ENCODE data around the gene ATP11B. TPM values are rescaled to one million over a fixed set of nuclear protein-coding genes. Genes with fewer than 3 reads are reported as not detected.
A peak's percentile ranks its signal among the peaks of the same experiment; 100 is the strongest.

Gene ATP11B
- total and polyA plus RNA-seq, 9 of the 15 experiments (the other 6 are each of a cell fraction or from before 2014, with no cell fraction given): 11.9 to 68.7 (median 41.8) TPM

DNA sequence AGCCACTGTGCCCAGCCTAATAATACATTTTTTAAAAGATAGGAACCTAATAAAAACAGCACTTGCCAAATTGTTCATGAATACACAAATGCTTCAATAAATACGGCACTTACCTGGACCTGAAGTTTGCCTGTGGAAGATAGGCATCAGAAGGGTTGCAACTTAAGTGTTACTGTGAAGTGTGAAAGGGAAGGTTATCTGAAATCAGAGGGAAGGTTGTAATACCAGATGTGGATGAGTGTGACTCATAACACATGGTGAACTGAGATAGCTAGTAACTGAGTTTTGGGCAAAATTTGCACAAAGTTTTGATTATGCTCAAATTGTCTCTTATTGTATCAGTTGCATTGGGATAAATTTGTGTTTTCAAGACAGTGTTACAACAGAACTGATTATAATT is 68.0 kb downstream of the ATP11B start:
- peak; percentile 78 for ATAC-seq
- H3K36me3 ChIP-seq (ENCODE audit: control insufficient read depth, insufficient read depth, low read length): peaks cover 52% of the 10 kb centered on the region
- WGBS (ENCODE audit: insufficient coverage, low coverage, missing lambda C conversion rate): 20% methylated on average over 1 of the region's 1 CpG
- TF ChIP-seq NELFE (IDR thresholded peaks at IDR 0.05; ENCODE audit: insufficient read depth, insufficient read length) (no peak), ARID1B (IDR thresholded peaks at IDR 0.05) (peak; percentile 94), PCBP2 (IDR thresholded peaks at IDR 0.05; ENCODE audit: low read depth, low read length, poor library complexity, severe bottlenecking) (no peak), NCOR1 (IDR thresholded peaks at IDR 0.05) (peak; percentile 65), FOXA1 (IDR thresholded peaks at IDR 0.05; ENCODE audit: borderline replicate concordance) (no peak), NCOA1 (IDR thresholded peaks at IDR 0.05; ENCODE audit: low read depth) (no peak), TCF3 (CRISPR knock-in tag; IDR thresholded peaks at IDR 0.05) (peak; percentile 84), STAT5A (IDR thresholded peaks at IDR 0.05; ENCODE audit: borderline replicate concordance, low read length) (peak; percentile 60; the same call in 1 of the 2 replicates), KLF16 (IDR thresholded peaks at IDR 0.05) (peak; percentile 58; the same call in 1 of the 2 replicates)
- TF ChIP-seq, protein P1, sequence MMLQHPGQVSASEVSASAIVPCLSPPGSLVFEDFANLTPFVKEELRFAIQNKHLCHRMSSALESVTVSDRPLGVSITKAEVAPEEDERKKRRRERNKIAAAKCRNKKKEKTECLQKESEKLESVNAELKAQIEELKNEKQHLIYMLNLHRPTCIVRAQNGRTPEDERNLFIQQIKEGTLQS (IDR thresholded peaks at IDR 0.05): peak; percentile 78
- TF ChIP-seq, protein P1 (CRISPR knock-in tag; conservative IDR thresholded peaks at IDR 0.05): no peak
- TF ChIP-seq, protein P2, sequence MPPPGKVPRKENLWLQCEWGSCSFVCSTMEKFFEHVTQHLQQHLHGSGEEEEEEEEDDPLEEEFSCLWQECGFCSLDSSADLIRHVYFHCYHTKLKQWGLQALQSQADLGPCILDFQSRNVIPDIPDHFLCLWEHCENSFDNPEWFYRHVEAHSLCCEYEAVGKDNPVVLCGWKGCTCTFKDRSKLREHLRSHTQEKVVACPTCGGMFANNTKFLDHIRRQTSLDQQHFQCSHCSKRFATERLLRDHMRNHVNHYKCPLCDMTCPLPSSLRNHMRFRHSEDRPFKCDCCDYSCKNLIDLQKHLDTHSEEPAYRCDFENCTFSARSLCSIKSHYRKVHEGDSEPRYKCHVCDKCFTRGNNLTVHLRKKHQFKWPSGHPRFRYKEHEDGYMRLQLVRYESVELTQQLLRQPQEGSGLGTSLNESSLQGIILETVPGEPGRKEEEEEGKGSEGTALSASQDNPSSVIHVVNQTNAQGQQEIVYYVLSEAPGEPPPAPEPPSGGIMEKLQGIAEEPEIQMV (tag; conservative IDR thresholded peaks at IDR 0.05; ENCODE audit: low read depth): no peak
- TF ChIP-seq, protein P3, sequence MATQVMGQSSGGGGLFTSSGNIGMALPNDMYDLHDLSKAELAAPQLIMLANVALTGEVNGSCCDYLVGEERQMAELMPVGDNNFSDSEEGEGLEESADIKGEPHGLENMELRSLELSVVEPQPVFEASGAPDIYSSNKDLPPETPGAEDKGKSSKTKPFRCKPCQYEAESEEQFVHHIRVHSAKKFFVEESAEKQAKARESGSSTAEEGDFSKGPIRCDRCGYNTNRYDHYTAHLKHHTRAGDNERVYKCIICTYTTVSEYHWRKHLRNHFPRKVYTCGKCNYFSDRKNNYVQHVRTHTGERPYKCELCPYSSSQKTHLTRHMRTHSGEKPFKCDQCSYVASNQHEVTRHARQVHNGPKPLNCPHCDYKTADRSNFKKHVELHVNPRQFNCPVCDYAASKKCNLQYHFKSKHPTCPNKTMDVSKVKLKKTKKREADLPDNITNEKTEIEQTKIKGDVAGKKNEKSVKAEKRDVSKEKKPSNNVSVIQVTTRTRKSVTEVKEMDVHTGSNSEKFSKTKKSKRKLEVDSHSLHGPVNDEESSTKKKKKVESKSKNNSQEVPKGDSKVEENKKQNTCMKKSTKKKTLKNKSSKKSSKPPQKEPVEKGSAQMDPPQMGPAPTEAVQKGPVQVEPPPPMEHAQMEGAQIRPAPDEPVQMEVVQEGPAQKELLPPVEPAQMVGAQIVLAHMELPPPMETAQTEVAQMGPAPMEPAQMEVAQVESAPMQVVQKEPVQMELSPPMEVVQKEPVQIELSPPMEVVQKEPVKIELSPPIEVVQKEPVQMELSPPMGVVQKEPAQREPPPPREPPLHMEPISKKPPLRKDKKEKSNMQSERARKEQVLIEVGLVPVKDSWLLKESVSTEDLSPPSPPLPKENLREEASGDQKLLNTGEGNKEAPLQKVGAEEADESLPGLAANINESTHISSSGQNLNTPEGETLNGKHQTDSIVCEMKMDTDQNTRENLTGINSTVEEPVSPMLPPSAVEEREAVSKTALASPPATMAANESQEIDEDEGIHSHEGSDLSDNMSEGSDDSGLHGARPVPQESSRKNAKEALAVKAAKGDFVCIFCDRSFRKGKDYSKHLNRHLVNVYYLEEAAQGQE (IDR thresholded peaks at IDR 0.05; ENCODE audit: borderline replicate concordance): no peak
- TF ChIP-seq, protein P3 (CRISPR knock-in tag; IDR thresholded peaks at IDR 0.05; ENCODE audit: low read depth): no peak

More for the DNA sequence above, 68.0 kb downstream of the ATP11B start:
- intact Hi-C loops (cut with micrococcal nuclease): no loop called here
- in situ Hi-C loops (cut with MboI): no loop called here
- ChIA-PET CTCF (ENCODE audit: low intra/inter-chr PET ratio) (no interaction called here), POLR2A (interaction anchor here (0.8 kb wide), 1 partner anchor 33 kb away, joined by 4 read pairs; no protein-coding TSS in a partner anchor)
- Histone ChIP-seq H2AFZ (ENCODE audit: low read depth, low read length) (no peak overlapping the region), H3K4me1 (replicated peaks in 1 of 2; ENCODE audit: control insufficient read depth in 2 of 2, insufficient read depth in 2 of 2, low read length in 2 of 2) (peaks cover 3 to 5% of the 10 kb centered on the region in 2 experiments; a peak in 2 of 5 replicates), H4K20me1 (replicated peaks; ENCODE audit: control insufficient read depth, insufficient read depth, low read length) (no peaks in the 10 kb centered on the region), H3K9me1 (ENCODE audit: control insufficient read depth, insufficient read depth, low read length) (peaks cover 4% of the 10 kb centered on the region), H3K9ac (ENCODE audit: insufficient read depth in 1 of 2, low read depth in 2 of 2, low read length in 2 of 2) (no peak overlapping the region), H3K79me2 (ENCODE audit: control insufficient read depth, insufficient read depth, low read length) (no peaks in the 10 kb centered on the region), H3K27me3 (ENCODE audit: control insufficient read depth in 2 of 2, insufficient read depth in 2 of 2, low read length in 2 of 2) (no peaks in the 10 kb centered on the region), H3K4me3 (no peak overlapping the region), H3K9me3 (replicated peaks; ENCODE audit: control insufficient read depth, insufficient read depth, low read depth, low read length) (no peaks in the 10 kb centered on the region; the same call in 1 of the 2 replicates), H3K4me2 (ENCODE audit: insufficient read depth, low read length) (no peak overlapping the region; the same call in 1 of the 2 replicates), H3K27ac (ENCODE audit: extremely low read depth, low read depth, low read length) (no peak overlapping the region)
- no TSS peak for BruUV-seq (replicated peaks)
- FAIRE-seq (peak; percentile 76), DNase-seq (ENCODE audit: extremely low read depth in 1 of 4, low spot score in 3 of 4) (peak; percentile 36 to 51 (median 44))
